ENCODE results near the gene PPP1CA. TPM values are rescaled to one million over a fixed set of nuclear protein-coding genes. Genes with fewer than 3 reads are reported as not detected.

PPP1CA gene
- polyA plus RNA-seq, 1 donor (not counting 4 experiments of a cell fraction or from before 2014, with no cell fraction given) = 122 TPM

GRCh38 chr11:67420646-67421429 is 19.2 kb upstream of the PPP1CA start:
- no peaks in the 10 kb centered on the region for H3K36me3 ChIP-seq (ENCODE audit: control insufficient read depth in 2 of 2, extremely low read depth in 1 of 2, insufficient read depth in 2 of 2, low read length in 2 of 2)
- H2AFZ ChIP-seq (ENCODE audit: control insufficient read depth, low read length) = peak overlapping the region; percentile 73
- H4K20me1 ChIP-seq (ENCODE audit: control insufficient read depth, extremely low read depth, insufficient read depth, low read length) = no peaks in the 10 kb centered on the region
- peaks cover 22% of the 10 kb centered on the region for H3K4me1 ChIP-seq (ENCODE audit: control insufficient read depth, extremely low read depth, insufficient read depth, low read length)
- DNase-seq (ENCODE audit: low read depth, low spot score) (peak; percentile 80), FAIRE-seq (no peak)
- dilution Hi-C loops (cut with MboI; ENCODE audit: extremely low pct_ligation_motif_present, low sequenced_read_pairs) = no loop called here
- H3K9ac ChIP-seq (ENCODE audit: control insufficient read depth, extremely low read depth, insufficient read depth, low read length) = peak overlapping the region; percentile 56
- no peak overlapping the region for H3K27ac ChIP-seq (ENCODE audit: control insufficient read depth, insufficient read depth, low read length)
- H3K4me3 ChIP-seq (ENCODE audit: control insufficient read depth in 2 of 3, extremely low read depth in 1 of 3, insufficient read depth in 2 of 3, low read depth in 1 of 3, low read length in 3 of 3) = peak overlapping the region; percentile 25 to 68 (median 59)
- H3K79me2 ChIP-seq (ENCODE audit: control insufficient read depth, insufficient read depth, low read length) = no peaks in the 10 kb centered on the region
- no peaks in the 10 kb centered on the region for H3K9me1 ChIP-seq (ENCODE audit: control insufficient read depth, extremely low read depth, insufficient read depth, low read length)
- peaks cover 4% of the 10 kb centered on the region for H3K27me3 ChIP-seq (ENCODE audit: control insufficient read depth, extremely low read depth, insufficient read depth, low read length)
- TF ChIP-seq CTCF (optimal IDR thresholded peaks at IDR 0.05 in 1 of 3, IDR thresholded peaks at IDR 0.05 in 1 of 3, conservative IDR thresholded peaks at IDR 0.05 in 1 of 3; ENCODE audit: extremely low read depth in 1 of 3, insufficient read depth in 2 of 3, low read length in 3 of 3) = no peak
- TF ChIP-seq EZH2 (IDR thresholded peaks at IDR 0.05; ENCODE audit: low read length) = no peak
- no peaks in the 10 kb centered on the region for H3K9me3 ChIP-seq (ENCODE audit: control insufficient read depth, low read depth, low read length)
- H3K4me2 ChIP-seq (ENCODE audit: control insufficient read depth, extremely low read depth, insufficient read depth, low read depth, low read length) = peak overlapping the region; percentile 78

- dilution Hi-C loops (cut with MboI; ENCODE audit: extremely low pct_ligation_motif_present, low sequenced_read_pairs) = no loop called here
- no peaks in the 10 kb centered on the region for H4K20me1 ChIP-seq (ENCODE audit: control insufficient read depth, extremely low read depth, insufficient read depth, low read length)
- H3K79me2 ChIP-seq (ENCODE audit: control insufficient read depth, insufficient read depth, low read length) = no peaks in the 10 kb centered on the region
- peaks cover 22% of the 10 kb centered on the region for H3K4me1 ChIP-seq (ENCODE audit: control insufficient read depth, extremely low read depth, insufficient read depth, low read length)
- no peaks in the 10 kb centered on the region for H3K36me3 ChIP-seq (ENCODE audit: control insufficient read depth in 2 of 2, extremely low read depth in 1 of 2, insufficient read depth in 2 of 2, low read length in 2 of 2)
- peak overlapping the region; percentile 56 for H3K9ac ChIP-seq (ENCODE audit: control insufficient read depth, extremely low read depth, insufficient read depth, low read length)
- FAIRE-seq (no peak), DNase-seq (ENCODE audit: low read depth, low spot score) (no peak)
- no peak overlapping the region for H2AFZ ChIP-seq (ENCODE audit: control insufficient read depth, low read length)
- peak overlapping the region in 1 of 3 experiments; percentile 68 for H3K4me3 ChIP-seq (ENCODE audit: control insufficient read depth in 2 of 3, extremely low read depth in 1 of 3, insufficient read depth in 2 of 3, low read depth in 1 of 3, low read length in 3 of 3)
- H3K27me3 ChIP-seq (ENCODE audit: control insufficient read depth, extremely low read depth, insufficient read depth, low read length) = peaks cover 5% of the 10 kb centered on the region
- peak overlapping the region; percentile 78 for H3K4me2 ChIP-seq (ENCODE audit: control insufficient read depth, extremely low read depth, insufficient read depth, low read depth, low read length)
- no peak overlapping the region for H3K27ac ChIP-seq (ENCODE audit: control insufficient read depth, insufficient read depth, low read length)
- H3K9me3 ChIP-seq (ENCODE audit: control insufficient read depth, low read depth, low read length) = no peaks in the 10 kb centered on the region
- H3K9me1 ChIP-seq (ENCODE audit: control insufficient read depth, extremely low read depth, insufficient read depth, low read length) = no peaks in the 10 kb centered on the region
- TF ChIP-seq EZH2 (IDR thresholded peaks at IDR 0.05; ENCODE audit: low read length) (no peak), CTCF (optimal IDR thresholded peaks at IDR 0.05 in 1 of 3, IDR thresholded peaks at IDR 0.05 in 1 of 3, conservative IDR thresholded peaks at IDR 0.05 in 1 of 3; ENCODE audit: extremely low read depth in 1 of 3, insufficient read depth in 2 of 3, low read length in 3 of 3) (no peak)
Observed at GRCh38 chr11:67420147-67420645, 18.5 kb upstream of the PPP1CA start.

All from keratinocyte (primary cell).